Measurements from ENCODE around the gene ARSG.

- TF ChIP-seq POLR2A (IDR thresholded peaks at IDR 0.05; ENCODE audit: low read length) (no peak), CTCF (IDR thresholded peaks at IDR 0.05) (no peak)
Observed at GRCh38 chr17:68381076-68381900, 90.0 kb downstream of the ARSG start.
